Mucosa of gallbladder (tissue), 1 donor: ENCODE data around the gene MFNG. TPM values are rescaled to one million over a fixed set of nuclear protein-coding genes. Genes with fewer than 3 reads are reported as not detected.

ENCODE experiments used
- DNase-seq: peaks from one replicate; pipeline ENCODE4 v3.0.0-alpha.2; 2020; ENCODE audit warnings: low spot score
- total RNA-seq: library from RNA; stranded (reverse); gene quantifications from one replicate; pipeline ENCODE4 v1.2.1, GENCODE V29; 2021
- donor health status: DM: no; HTN: no; CAD: no.

Gene MFNG
- total RNA-seq, 1 donor from 2014 or later: 24.2 TPM

DNA sequence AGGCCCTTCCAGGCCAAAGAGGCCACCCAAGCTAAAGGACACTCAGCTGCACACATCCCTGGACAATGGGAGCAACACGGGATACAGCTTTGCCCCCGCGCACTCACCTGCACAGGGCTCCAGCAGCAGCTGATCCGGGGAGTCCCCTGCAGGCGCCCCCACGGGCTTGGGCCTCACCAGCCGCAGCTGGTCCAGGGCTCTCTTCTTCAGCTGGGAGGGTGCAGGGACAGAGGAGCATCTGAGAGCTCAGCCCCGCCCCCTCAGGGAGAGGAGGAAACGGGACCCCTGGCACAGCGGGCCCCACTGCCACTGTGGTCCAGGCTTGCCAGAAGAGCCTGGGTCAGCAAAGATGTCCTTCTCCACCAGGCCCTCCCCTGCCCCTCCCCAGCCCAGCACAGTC is 7.8 kb upstream of the MFNG start:
- DNase-seq: no peak

GRCh38 chr22:37492428-37493344 is 6.5 kb upstream of the MFNG start:
- DNase-seq: no peak

DNA sequence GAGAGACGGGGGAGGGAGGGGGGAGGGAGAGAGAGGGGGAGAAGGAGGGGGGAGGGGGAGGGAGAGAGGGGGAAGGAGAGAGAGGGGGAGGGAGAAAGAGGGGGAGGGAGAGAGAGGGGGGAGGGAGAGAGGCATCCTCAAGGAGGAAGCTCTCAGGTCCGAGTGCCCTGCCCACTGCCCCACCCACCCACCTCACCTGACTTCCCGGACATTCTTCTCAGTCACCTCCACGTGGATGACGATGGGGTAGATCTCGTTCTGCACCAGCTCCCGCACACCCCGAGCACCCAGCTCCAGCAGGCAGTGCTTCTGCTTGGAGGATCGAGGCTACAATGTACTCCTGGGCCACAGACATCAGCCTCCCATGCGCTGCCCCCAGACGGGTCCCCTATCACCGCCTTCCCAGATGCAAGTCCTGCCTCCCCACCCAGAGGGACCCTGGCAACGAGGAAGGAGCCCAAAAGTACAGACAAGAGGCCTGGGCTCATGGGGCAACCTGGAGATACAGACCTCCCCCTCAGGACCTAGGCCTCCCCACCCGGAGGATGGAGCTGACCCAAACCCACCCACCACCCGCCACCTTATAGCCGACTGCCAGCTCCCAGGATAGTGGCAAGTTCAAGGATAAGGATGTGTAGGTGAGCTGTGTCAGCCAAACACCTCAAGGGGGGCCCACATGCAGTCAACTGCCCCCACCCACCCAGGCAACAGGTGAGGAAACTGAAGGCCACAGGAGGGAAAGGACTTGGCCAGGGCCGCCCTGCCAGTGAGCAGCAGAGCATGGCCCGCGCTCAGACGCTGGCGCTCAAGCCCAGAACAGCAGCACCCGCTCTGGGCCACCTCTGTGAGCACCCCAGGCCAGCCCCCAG is 5.6 kb upstream of the MFNG start:
- no peak for DNase-seq

- no peak for DNase-seq
These were observed 4.9 kb upstream of the MFNG start for GRCh38 chr22:37491106-37491505.

DNA sequence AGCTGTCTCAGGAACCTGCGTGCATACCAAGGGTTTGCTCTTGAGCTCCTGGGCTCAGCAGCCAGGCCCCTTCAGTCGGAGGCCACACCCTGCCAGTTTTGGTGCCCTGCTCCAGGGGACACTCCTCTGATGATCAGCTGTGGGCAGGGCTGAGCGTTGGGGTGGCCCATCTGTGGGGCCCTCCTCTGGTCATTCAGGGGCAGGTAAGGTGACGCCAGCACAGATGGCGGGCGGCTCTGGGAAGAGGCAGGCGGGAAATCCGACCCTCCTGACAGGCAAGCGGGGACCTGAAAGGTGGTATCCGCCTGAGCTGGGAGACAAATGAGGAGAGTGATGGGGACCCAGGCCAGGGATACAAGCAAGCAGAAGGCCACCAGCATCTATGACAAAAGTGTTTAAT is 3.8 kb upstream of the MFNG start:
- DNase-seq: no peak

- no peak for DNase-seq
These were observed 2.4 kb upstream of the MFNG start for GRCh38 chr22:37488337-37489135.

DNA sequence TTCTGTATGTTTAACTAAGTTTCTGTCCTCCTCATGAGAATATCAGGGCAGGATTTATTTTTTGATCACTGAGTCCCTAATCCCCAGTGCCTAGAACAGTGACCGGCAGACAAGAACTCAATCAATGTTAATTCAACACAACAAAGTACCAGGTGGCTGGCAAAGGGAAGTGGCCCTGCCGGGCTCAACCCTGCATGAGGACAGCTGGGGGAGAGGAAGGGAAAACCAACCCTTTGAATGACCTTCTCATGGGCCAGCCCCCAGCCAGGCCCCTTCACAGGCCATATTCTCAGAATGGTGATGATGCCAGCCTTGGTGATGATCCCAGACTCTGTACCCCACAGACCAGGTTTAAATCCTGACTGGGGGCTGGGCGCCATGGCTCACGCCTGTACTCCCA is 1.4 kb upstream of the MFNG start:
- no peak for DNase-seq

DNA sequence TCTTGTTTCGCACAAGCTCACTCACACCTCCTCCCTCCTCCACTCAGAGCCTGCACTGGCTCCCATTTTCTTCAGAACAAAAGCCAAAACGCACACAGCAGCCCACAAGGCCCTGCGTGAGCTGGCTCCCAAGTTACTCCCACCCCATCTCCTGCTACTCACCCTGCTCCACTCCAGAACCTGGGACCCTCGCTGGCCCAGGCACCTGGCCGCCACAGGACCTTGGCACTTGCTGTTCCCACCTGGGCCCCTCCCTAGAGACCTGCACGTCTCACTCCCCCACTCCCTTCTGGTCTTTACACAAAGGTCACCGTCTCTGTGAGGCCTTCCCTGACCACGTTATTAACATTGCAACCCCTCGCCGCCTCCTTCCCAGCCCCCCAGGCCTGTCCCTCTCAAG is 945 bp upstream of the MFNG start:
- no peak for DNase-seq

DNA sequence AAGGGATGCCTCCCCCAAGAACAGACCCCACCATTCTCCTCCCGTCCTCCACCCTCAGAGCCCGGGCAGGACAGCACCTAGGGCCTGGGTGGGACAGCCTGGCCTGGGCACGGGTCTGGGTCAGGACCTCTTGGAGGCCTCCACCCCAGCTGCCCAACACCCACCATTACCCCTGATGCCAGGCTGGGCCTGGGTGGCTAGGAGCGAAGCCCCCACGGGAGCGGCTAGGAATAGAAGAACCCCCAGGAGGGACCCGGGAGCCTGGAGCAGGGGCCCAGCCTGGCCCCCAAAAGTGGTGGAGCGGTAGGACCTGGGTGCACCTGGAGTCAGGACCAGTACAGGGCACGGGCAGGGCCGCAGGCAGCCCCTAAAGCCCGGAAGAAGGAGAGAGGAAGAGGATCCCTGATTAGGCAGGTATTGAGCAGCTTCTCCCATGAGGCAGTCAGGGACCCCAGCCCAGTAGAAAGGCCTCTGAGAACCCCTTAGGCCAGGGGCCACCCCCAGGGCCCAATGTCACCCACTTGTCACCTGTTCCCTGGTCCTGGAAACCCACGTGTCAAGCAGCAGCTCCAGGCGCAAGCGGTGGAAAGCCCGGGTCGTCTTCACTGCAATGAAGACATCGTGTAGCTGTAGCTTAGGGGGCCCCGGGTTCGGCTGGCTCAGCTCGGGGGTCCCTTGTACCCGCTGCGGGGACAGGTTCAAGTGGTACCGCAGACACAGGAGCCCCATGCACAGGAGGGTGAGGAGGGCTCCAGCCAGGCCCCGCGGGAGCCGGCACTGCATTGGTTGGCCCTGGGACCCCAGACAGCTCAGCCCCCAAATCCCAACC is 575 bp downstream of the MFNG start:
- DNase-seq: no peak

- peak; percentile 80 for DNase-seq
These were observed 1.4 kb downstream of the MFNG start for GRCh38 chr22:37484480-37485394.

GRCh38 chr22:37483050-37483449 is 3.1 kb downstream of the MFNG start:
- DNase-seq: no peak

- DNase-seq: no peak
These were observed 3.9 kb downstream of the MFNG start for GRCh38 chr22:37482244-37482643.

DNA sequence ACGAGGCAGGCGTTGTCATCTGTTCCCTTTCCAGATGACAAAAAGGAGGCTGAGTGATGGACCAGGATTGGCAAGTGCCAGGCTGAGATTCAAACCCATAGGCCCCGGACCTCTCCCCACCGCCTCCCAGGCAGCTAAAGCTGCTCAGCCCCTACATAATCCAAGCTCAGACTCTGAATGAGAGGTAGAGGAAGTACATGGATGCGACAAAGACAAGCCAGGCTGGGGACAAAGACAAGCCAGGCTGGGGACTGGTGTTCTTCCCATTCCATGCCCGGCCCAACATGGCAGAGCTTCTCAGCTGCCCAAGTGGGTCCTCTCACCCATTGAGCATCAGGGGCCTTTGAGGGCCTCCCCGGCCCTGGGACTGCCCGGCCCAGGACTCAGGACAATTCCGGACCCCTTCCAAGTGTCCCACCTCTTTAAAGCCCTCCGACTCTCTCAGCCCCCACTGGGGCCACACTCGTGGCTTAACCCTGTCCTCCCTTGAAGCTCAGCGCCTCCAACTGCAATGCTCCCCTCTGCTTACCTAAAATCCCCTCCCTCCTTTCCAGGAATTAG is 4.8 kb downstream of the MFNG start:
- no peak for DNase-seq

- no peak for DNase-seq
These were observed 5.5 kb downstream of the MFNG start for GRCh38 chr22:37480387-37481346.

GRCh38 chr22:37479196-37479595 is 7.0 kb downstream of the MFNG start:
- DNase-seq: no peak

GRCh38 chr22:37476389-37477329 is 9.5 kb downstream of the MFNG start:
- DNase-seq: no peak

- DNase-seq: no peak
These were observed 11.6 kb downstream of the MFNG start for GRCh38 chr22:37474447-37475090.
